OCI-M2 (cell line): ENCODE results near the gene SRGAP1.
"Not testable (repeated sequence)": the region's sequence is repeated elsewhere in the genome, so short reads cannot be mapped to it uniquely, and the experiment has no call there.

ENCODE experiments used
- DNase-seq: peaks from one replicate; lab custom pipeline; 2025; ENCODE audit not compliant: unreplicated experiment; lab: John Stamatoyannopoulos, UW

SRGAP1 gene

DNA sequence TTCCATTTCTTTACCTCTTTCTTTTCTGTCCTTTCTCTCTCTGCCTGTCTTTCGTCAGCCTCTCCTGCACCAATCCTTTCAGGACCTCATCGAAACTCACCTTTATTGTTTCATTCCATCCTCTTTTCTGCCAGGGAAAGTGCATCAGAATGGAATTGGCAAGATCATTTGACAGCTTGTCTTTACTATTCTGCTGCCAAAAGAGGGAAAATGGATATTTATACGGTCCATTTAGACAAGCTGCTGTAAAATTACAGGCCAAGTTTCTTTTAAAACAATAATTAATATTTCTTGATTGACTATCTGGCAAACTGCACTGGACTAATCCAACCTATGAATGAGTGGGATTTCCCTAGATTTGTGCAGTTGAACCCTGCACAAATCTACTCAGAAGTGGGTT lies 7.6 kb upstream of the SRGAP1 start:
- no peak for DNase-seq

DNA sequence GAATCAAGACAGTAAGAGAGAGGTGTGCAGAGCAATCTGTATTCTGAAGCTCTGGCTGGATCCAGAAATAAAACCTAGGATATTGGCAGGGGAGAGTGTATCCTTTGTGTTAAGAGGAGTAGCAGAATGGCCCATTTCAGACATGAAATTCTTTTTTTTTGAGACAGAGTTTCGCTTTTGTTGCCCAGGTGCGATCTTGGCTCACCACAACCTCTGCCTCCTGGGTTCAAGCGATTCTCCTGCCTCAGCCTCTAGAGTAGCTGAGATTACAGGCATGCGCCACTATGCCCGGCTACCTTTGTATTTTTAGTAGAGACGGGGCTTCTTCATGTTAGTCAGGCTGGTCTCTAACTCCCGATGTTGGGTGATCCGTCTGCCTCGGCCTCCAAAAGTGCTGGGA lies 6.1 kb upstream of the SRGAP1 start:
- DNase-seq = no peak

DNA sequence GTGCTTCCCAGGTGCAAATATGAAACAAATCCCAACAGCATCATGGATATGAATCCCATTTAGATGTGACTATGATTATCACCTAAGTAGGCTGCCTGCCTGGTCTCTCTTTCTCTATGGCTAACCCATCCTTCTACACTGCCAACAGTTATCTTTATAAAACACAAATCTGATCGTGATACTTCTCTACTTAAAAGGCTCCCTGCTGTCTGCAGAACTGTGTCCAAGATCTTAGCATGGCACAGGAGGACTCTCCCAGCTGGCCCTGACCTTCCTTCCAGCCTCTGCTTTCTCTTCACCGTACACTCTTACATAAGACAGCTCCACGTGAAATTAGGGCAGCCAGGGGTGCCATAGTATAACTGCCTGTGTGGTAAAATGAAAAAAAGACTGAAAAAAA lies 3.5 kb upstream of the SRGAP1 start:
- no peak for DNase-seq

DNA sequence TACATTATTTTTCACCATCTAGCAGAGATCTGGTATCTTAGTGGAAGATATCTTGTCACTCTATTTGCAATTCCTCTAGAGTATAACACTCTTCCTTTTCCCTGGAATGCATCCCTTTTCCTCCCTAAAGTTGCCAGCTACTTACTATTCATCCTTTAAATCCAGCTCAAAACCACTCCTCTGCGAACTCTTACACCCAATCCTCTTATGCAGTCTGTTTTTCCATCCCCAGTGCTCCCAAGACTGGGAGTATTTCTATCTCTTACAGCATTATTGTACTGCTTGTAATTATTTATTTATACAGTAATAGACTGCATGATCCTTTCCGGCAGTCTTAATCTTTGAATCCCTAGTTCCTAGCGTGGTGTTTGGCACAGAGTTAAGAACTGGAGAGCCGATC lies 2.9 kb upstream of the SRGAP1 start:
- DNase-seq = no peak

DNA sequence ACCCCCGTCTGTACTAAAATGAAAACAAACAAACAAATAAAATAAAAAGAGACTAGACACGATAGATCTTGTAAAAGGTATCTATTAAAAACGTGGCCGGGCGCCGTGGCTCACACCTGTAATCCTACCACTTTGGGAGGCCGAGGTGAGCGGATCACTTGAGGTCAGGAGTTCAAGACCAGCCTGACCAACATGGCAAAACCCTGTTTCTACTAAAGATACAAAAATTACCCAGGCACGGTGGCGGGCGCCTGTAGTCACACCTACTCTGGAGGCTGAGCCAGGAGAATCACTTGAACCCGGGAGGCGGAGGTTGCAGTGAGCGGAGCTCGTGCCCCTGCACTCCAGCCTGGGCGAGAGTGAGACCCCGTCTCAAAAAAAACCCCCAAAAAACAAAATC lies 1.8 kb upstream of the SRGAP1 start:
- DNase-seq = not testable (repeated sequence)

DNA sequence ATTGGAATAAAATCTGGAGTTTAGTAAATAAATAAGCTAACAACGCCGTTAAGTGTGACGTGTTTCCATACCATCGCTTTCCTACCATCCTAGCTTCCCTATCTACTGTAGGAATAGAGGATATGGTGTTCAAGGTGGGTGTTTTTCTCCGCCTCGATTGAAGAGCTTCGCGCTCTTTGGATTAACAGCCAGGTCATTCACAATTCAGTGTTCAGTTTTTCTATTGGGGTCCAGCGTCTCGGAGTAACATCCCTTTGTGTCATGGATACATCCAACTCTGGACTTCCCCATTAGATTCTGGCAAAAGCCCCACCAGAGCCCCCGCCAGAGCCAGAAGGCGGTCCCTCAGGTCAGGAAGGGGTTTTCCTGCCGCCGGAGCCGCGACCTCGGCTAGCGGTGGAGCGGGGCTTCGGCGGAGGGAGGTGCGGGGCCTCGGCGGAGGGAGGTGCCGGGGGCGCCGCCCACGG lies 1.2 kb upstream of the SRGAP1 start:
- no peak for DNase-seq

DNA sequence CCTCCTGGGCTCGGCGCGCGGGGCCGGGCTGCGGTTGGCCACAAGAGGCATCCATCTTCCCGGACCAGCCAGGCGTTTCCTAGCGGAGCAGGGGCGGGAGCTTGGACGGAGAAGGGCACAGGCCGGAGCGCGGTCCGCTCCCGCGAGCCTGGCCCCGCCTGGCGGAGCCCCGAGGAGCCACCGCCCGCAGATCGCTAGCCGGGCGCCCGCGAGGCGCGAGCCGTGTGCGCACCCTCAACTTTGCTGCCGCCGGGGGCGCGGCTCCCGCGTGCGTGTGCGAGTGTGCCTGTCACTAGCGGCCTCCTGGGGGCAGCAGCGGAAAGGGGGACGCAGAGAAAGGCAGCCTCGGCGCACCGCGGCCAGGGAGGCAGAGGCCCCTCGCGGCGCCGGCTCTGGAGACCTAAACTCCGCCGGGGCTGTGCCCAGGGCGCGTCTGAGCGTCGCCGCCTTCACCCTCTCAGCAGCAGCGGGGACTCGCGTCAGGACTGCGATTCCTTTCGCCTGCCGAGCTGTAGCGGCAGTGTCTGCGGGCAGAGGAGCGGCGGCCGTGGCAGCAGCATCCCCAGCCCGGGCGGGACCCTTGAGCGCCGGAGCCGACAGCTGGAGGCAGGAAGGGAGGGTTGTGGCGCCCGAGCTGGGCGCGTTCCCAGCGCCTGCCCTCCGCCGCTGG lies 644 bp upstream of the SRGAP1 start:
- DNase-seq = peak; percentile 60

DNA sequence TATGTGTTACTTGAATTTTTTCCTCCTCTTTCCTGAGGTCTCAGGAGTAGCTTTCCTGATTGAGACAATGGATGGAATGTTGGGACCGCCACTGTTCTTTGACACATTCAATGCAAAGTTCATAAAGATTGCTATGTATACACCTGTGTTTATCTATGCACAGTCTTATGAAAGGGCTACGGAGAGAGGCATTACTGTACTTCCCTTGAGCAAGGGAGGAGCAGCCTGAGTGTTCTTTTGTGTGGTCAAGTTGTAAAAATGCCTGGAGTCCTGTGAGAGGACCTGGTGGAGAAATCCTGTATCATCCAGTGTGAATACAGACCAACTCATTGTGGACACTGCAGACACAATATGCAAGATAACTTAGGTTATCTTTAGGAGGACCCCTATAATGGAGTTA lies 1.2 kb downstream of the SRGAP1 start:
- no peak for DNase-seq

DNA sequence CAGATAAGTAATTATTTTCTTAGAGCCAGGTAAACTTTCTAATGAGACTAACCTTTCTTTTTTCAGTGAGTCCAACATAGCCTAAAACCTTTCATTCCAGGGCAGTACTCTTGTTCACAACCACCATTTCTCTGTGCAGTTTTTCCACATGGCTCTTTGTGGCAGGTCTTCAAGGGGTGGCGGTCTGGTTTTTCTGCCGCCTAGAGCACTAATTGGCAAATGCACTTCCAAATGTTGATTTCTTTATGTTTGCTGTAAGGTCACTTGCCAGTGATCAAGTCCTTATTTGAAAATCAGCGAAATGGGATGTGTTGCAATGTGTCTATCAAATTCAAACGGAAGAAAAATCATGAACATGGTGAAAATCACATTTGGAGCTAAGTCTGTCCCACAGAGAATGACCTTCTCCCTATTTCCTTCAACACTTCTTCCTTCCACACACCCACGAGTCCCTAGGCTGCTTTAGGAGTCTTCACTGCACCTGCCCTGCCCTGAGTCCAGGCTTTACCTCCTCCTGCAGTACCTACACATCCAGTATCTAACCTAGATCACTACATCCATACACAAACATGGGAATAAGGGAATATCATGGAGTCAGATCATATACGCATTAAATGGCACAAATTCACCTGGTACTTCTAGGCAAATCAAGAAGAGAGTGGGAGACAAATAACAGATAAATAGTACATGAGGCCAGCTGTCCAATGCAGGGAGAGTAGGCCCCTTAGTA lies 1.9 kb downstream of the SRGAP1 start:
- DNase-seq = no peak

DNA sequence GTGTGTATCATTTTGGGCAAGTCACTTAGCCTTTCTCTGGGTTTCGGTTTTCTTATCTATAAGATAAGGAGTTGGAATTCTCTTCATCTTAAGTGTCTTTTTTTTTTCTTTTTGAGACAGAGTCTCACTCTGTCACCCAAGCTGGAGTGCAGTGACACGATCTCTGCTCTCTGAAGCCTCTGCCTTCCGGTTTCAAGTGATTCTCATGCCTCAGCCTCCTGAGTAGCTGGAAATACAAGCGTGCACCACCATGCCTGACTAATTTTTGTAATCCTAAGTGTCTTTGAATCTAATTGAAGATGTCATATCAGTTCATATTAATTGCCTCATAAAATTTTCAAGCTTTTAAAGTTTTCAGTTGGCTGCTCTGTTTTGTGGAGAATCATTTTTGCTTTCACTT lies 4.0 kb downstream of the SRGAP1 start:
- DNase-seq = no peak

DNA sequence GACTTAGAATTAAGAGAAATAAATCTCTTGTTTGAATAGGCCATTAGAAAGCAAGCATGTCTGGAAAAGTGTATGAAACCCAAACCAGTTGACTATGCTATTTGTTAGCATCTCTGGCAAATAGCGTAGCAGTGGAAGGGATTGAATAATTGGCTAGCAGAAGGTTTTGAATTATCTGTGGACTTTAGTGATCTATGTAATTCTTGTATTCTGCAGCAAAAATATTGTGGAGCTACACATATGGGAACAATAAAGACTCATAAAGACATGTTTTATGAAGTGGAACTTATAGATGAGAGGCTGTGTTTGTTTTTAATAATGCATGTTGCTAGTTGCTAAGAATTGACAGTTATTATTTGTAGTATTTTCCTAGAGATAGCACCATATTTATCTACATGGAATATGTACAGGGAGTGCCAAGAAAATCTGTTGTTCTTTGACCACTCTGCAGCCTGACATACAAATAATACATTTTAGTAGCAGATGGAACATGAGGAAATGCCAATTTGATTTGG lies 4.7 kb downstream of the SRGAP1 start:
- no peak for DNase-seq

DNA sequence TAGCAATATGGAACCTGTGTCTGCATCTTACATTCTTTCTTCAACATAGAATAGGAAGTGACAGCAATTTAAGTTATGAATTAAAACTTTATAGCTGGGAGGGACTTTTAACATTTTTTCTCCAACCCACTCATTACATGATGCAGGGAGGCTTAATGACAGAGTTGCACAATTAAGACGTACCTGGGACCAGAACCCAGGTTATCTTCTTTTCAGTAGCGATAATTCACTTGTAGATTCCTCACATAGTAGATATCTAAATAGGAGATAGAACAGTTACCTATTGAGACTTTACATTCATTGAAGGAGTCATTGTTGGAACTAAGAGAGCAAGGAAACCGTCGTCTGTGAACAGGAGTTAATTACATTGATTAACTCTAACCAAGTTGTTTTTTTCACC lies 5.1 kb downstream of the SRGAP1 start:
- no peak for DNase-seq

DNA sequence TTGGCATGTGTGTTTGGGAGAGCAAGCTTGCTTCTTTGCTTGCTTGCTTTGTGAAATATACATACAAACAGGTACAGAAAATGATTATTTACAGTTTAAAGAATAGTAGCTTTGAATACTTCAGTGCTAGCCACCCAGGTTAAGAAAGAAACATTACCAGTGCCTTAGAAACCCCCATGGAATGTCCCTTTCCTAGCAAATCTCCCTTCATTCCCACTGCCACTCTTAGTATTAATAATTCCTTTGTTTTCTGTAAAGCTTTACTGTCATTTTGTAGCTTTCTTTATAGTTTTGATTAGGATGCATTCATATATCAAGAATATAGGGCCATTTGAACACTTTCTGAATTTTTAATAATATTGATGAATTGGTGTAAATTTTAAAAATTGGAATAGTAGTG lies 9.5 kb downstream of the SRGAP1 start:
- no peak for DNase-seq

DNA sequence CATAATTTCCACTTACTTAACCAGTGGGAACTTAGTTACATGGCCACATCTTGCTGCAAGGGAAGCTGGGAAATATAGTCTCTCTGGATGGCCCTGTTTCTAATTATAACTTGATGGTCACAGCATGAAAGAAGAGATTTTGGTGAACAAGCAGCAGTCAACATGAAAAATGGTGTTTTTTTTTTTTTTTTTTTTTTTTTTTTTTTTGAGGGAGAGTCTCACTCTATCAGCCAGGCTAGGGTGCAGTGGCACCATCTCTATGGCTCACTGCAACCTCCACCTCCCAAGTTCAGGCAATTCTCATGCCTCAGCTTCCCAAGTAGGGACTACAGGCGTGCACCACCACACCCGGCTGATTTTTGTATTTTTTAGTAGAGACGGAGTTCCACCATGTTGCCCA lies 10.8 kb downstream of the SRGAP1 start:
- no peak for DNase-seq

DNA sequence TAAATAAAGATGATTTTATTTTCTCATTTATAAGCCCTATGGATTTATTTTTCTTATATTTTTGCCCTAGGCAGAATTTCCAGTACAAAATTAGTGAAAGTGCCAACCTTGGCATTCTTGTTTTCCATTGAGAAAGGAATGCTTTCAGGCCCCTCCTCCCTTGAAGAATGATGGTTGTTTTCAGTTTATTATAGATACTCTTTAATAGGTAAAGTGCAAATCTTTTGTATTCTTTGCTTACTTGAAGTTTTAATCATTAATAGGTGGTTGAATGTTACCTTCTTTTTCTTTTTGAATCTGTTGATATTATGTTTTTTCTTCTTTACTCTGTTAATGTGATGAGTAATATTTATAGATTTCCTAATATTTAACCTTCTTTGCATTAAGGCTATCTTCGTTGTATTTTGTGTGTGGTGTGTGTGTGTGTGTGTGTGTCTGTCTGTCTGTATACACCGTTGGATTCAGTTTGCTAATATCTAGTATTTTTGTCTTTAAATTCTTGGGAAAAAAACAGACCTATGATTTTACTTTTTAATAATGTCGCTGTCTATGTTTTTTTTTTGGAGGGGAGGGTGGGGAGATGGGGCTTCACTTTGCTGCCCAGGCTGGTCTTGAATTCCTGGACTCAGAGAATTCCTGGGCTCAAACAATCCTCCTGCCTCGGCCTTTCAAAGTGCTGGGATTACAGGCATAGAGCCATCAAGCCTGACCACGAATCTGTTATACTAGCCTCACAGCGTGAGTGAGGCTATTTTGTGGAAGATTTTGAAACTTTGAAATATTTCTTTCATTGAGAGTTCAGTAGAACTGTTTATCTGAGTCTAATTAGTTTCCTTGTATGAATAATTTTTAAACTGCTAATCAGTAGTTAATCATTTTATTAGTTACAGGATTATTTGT lies 13.5 kb downstream of the SRGAP1 start:
- no peak for DNase-seq

DNA sequence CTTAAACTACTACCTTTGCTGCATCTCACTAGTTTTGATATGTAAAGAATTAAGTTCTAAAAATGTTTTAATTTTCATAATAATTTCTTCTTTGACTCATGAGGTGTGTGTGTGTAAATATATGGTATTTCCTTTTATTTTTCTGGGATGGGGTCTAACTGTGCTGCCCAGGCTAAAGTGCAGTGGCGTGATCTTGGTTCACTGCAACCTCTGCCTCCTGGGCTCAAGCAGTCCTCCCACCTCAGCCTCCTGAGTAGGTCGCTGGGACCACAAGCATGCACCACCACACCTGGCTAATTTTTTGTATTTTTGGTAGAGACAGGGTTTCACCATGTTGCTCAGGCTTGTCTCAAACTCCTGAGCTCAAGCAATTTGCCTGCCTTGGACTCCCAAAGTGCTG lies 15.4 kb downstream of the SRGAP1 start:
- not testable (repeated sequence) for DNase-seq

DNA sequence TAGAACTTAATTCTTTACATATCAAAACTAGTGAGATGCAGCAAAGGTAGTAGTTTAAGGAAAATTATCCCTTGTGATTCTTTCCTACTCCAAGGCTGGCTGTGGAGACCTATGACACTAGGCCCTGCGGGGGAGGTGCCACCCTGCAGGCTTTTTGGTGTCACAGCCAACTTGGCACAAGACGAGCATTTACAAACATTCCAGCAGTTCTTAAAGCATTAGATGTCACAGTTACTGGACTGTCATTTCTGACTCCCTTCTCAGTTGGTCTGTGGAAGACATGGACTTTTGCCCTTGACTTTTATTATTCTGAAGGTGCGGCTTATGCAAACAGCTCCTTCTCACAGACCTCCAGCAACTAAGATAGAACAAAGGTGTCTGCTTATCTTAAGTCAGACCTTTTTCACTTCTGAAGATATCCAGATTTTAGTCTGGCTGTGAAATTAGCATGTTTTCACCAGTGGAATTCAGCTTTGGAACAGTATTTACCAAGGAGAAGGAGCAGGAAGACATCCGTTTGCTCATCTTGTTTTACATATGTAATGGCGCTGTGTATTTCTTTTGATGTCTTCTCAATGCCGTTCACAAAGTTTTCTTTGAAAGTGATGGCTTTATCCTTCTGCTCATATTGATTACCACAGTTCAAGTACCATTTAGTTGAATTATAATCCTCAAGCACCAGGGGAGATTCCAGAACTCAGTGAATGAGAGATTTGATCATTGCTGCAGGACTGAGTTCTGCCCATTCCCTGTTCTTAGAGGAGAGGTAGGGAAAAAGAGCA lies 17.9 kb downstream of the SRGAP1 start:
- no peak for DNase-seq

DNA sequence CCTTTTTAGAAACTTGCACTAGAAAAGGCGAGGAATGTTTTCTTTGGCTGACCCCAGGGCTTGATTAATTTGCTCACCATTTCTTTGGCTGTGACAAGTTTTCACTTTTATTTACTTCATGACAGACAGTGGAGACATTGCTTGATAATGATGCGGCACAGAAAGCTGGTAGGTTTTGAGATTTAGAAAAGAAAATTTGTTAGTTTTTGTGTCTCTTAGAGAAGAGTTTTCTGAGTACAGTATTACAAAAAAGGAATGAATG lies 18.4 kb downstream of the SRGAP1 start:
- DNase-seq = no peak

DNA sequence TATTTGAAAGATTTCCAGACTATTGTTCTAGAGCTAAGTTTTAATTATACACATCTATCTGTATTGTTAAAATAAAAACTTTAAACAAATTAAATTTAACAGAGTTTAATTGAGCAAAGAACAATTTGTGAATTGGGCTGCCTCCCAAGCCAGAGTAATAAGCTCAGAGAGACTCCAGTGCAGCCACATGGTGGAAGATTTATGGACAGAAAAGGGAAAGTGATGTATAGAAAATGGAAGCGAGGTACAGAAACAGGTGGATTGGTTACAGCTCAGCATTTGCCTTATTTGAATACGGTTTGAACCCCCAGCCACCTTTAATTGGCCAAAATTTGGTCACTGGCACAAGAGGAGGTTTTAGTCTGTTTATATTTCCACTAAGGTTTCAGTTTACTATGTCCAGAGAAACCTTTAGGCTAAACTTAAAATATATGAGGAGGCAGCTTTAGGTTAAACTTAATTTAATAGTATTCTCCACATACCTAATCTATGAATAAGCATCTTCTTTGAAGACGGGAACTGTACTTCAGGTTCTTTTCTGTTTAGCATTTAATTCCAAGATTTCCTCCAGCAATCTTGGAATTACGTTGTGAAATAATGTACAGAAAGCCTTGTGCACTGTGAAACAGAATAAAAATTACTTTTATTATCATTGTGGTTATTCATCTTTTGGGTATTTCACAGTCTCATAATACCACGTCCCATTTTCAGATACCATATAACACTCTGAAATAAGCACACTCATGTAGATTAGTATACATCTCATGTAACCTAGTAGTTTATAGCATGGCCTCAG lies 19.4 kb downstream of the SRGAP1 start:
- DNase-seq = no peak

DNA sequence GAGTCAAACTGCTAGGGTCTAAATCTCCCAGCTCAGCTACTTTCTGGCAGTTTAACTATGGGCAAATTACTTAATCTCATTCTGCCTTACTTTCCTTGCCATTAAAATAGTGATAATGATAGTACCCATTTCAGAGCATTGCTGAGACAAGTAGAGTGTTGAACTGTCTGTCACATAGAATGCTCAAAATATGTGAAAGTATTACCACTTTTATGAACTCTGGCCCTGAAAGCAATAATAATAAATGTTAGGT lies 19.9 kb downstream of the SRGAP1 start:
- no peak for DNase-seq

DNA sequence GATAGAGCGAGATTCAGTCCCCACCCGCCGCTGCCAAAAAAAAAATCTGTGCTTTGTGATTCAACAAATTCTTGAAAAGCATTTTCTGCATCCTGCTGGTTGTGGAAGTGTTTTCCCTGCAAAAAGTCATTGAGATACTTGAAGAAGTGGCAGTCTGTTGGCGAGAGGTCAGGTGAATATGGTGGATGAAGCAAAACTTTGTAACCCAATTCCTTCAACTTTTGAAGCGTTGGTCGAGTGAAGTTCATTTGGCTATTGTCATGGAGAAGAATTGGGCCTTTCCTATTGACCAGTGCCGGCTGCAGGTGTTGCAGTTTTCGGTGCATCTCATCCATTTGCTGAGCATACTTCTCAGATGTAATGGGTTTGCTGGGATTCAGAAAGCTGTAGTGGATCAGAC lies 20.9 kb downstream of the SRGAP1 start:
- no peak for DNase-seq
